ENCODE results near the gene POLR2J3. TPM values are rescaled to one million over a fixed set of nuclear protein-coding genes. Genes with fewer than 3 reads are reported as not detected.
"Not testable (repeated sequence)": the region's sequence is repeated elsewhere in the genome, so short reads cannot be mapped to it uniquely, and the experiment has no call there.

POLR2J3 gene
- total and polyA plus RNA-seq, 12 donors = 2.0 to 221 (median 21.3) TPM

- intact Hi-C loops (cut with DNase I); H3K9me3 ChIP-seq (replicated peaks in 1 of 3); H3K27ac ChIP-seq; H3K36me3 ChIP-seq (replicated peaks in 1 of 2); H3K4me3 ChIP-seq; H3K27me3 ChIP-seq; H3K4me1 ChIP-seq (replicated peaks in 1 of 2): not testable (repeated sequence)
- 94 to 97% methylated on average over 7 of the region's 12 CpGs; no CpG with 5 or more reads in 2 of the 4 donors for WGBS, 4 donors
- peak in 1 of 7 donors; percentile 2 for DNase-seq
These were observed 27.1 kb downstream of the POLR2J3 start for GRCh38 chr7:102545288-102545687.

DNA sequence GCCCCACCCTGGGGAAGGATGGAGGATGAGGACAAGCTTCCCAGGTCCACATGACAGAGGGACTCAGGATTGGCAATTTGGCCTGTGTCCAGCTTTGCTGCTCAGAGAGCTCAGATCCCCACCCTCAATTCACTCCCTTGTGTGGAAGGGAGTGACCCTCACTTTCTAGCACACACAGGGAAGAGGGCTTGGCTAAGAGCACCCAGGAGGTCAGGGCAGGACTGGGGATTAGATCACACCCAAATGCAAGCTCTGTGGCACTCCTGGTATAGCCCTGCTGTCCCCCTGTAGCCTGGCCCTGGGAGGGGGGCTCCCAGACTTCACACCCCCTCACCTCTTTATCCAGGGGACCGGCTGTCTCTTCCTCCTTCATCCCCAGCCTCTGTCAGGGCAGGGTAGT, 28.0 kb downstream of the POLR2J3 start:
- WGBS, 4 donors = no CpG with 5 or more reads among the region's 1 CpG
- DNase-seq; H3K9me3 ChIP-seq (replicated peaks in 1 of 3); H3K27ac ChIP-seq; H3K27me3 ChIP-seq; H3K4me3 ChIP-seq; intact Hi-C loops (cut with DNase I); H3K4me1 ChIP-seq (replicated peaks in 1 of 2); H3K36me3 ChIP-seq (replicated peaks in 1 of 2): not testable (repeated sequence)

- H3K27me3 ChIP-seq; H3K9me3 ChIP-seq (replicated peaks in 1 of 3); H3K27ac ChIP-seq; intact Hi-C loops (cut with DNase I); DNase-seq; H3K4me1 ChIP-seq (replicated peaks in 1 of 2); H3K36me3 ChIP-seq (replicated peaks in 1 of 2); H3K4me3 ChIP-seq: not testable (repeated sequence)
- WGBS, 4 donors = no CpG with 5 or more reads among the region's 8 CpGs
These were observed 28.8 kb downstream of the POLR2J3 start, which contains the start of gene UPK3BL2 for GRCh38 chr7:102543596-102543995. TSS of gene UPK3BL2 (minus strand) at chr7:102543696. CDS start at chr7:102543636, 60 bp downstream.

DNA sequence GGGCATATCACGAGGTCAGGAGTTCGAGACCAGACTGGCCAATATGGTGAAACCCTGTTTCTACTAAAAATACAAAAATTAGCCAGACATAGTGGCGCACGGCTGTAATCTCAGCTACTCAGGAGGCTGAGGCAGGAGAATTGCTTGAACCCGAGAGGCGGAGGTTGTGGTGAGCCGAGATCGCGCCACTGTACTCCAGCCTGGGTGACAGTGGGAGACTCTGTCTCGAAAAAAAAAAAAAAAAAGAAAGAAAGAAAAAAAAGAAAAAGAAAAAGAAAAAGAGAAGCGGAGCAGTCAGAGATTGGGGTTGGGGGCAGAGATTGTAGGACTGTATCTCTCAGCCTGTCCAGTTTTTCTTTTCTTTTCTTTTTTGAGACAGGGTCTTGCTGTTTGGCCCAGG, 29.6 kb downstream of the POLR2J3 start:
- peak in 1 of 7 donors; percentile 1 for DNase-seq
- intact Hi-C loops (cut with DNase I); H3K4me3 ChIP-seq; H3K4me1 ChIP-seq (replicated peaks in 1 of 2); H3K36me3 ChIP-seq (replicated peaks in 1 of 2); H3K27me3 ChIP-seq; H3K9me3 ChIP-seq (replicated peaks in 1 of 3); H3K27ac ChIP-seq: not testable (repeated sequence)
- WGBS, 4 donors = 83 to 99% (median 96%) methylated on average over 5 to 7 of the region's 11 CpGs

DNA sequence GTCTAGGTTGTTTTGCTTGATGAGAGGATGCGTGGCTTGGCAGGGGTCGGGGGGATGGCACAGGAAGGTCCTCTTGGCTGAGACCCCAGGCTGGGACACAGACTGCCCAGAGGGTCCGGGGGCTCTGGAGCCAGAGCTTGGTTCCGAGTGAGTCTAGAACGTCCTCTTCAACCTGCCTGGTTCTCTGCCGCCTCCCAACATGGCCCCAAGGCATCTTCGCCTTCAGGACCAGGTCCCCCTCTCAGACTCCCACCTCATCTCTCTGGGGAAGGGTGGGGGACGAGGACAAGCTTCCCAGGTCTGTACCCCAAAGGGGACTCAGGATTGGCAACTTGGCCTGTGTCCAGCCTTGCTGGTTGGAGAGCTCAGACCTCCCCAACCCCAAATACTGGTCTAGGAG, 30.3 kb downstream of the POLR2J3 start:
- H3K27me3 ChIP-seq; H3K36me3 ChIP-seq (replicated peaks in 1 of 2); intact Hi-C loops (cut with DNase I); H3K9me3 ChIP-seq (replicated peaks in 1 of 3); H3K27ac ChIP-seq; H3K4me3 ChIP-seq; H3K4me1 ChIP-seq (replicated peaks in 1 of 2); DNase-seq: not testable (repeated sequence)
- WGBS, 4 donors = 88 to 100% methylated on average over 3 to 4 of the region's 8 CpGs; no CpG with 5 or more reads in 2 of the 4 donors

GRCh38 chr7:102540604-102541003, 31.8 kb downstream of the POLR2J3 start:
- H3K27ac ChIP-seq; H3K27me3 ChIP-seq; intact Hi-C loops (cut with DNase I); H3K4me3 ChIP-seq; H3K36me3 ChIP-seq (replicated peaks in 1 of 2); H3K4me1 ChIP-seq (replicated peaks in 1 of 2); H3K9me3 ChIP-seq (replicated peaks in 1 of 3): not testable (repeated sequence)
- DNase-seq = peak in 1 of 7 donors; percentile 1
- WGBS, 4 donors = 93 to 100% (median 94%) methylated on average over 1 to 5 of the region's 6 CpGs

- DNase-seq; H3K27ac ChIP-seq; H3K36me3 ChIP-seq (replicated peaks in 1 of 2); H3K9me3 ChIP-seq (replicated peaks in 1 of 3); intact Hi-C loops (cut with DNase I); H3K4me1 ChIP-seq (replicated peaks in 1 of 2); H3K4me3 ChIP-seq; H3K27me3 ChIP-seq: not testable (repeated sequence)
- WGBS, 4 donors = 51 to 100% (median 74%) methylated on average over 1 to 2 of the region's 8 CpGs
These were observed 37.2 kb downstream of the POLR2J3 start for GRCh38 chr7:102535062-102535615.

DNA sequence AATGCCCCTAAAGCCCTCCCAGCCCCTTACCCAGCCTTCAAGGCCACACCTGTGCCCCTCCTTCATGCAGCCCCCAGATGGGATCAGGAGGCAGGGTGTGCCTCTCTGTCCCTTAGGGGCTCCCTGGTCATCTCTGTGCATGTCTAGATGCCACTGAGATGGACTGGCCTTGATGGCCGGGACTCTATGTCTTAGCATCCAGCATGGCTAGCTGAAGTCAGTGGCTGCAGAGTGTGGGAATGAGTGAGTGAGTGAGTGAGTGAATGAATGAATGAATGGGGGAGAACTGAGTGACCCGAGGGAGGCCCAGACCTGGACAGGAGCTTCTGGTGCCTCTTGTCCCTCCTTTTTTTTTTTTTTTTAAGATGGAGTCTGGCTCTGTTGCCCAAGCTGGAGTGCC, 40.3 kb downstream of the POLR2J3 start:
- H3K4me1 ChIP-seq (replicated peaks in 1 of 2); DNase-seq; H3K36me3 ChIP-seq (replicated peaks in 1 of 2); H3K27ac ChIP-seq; H3K4me3 ChIP-seq; H3K9me3 ChIP-seq (replicated peaks in 1 of 3); H3K27me3 ChIP-seq; intact Hi-C loops (cut with DNase I): not testable (repeated sequence)
- WGBS, 4 donors = 84 to 100% (median 87%) methylated on average over 2 of the region's 2 CpGs

DNA sequence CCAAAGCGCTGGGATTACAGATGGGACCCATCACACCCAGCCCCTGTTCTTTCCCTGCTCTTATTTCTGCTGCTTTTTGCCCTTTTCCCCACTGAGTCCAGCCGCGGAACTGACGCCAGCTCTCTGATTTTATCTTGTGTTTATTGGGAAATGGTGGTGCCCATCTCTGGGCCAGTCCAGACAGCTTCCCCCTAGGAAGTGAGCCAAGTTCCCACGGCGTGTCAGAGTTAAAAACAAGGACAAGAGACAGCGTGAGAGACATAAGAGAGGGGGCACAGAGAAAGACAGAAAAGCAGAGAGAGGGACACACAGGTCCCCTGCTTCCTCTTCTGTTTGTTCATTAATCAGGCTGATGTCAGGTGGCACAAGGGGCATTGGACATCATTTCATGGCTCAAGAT, 40.8 kb downstream of the POLR2J3 start:
- peak in 6 of 7 donors; percentile 29 to 69 (median 49) for DNase-seq
- intact Hi-C loops (cut with DNase I) = not testable (repeated sequence)

GRCh38 chr7:102527822-102528793, 44.3 kb downstream of the POLR2J3 start:
- H3K27me3 ChIP-seq; H3K36me3 ChIP-seq (replicated peaks in 1 of 2); H3K4me3 ChIP-seq; intact Hi-C loops (cut with DNase I); H3K9me3 ChIP-seq (replicated peaks in 1 of 3); H3K4me1 ChIP-seq (replicated peaks in 1 of 2); H3K27ac ChIP-seq: not testable (repeated sequence)
- 67 to 89% (median 87%) methylated on average over 1 to 3 of the region's 13 CpGs; no CpG with 5 or more reads in 1 of the 4 donors for WGBS, 4 donors
- DNase-seq = peak in 1 of 7 donors; percentile 2

More for the DNA sequence above, 40.8 kb downstream of the POLR2J3 start:
- not testable (repeated sequence) for H3K9me3 ChIP-seq (replicated peaks in 1 of 3); H3K4me1 ChIP-seq (replicated peaks in 1 of 2); H3K36me3 ChIP-seq (replicated peaks in 1 of 2); H3K27me3 ChIP-seq; H3K4me3 ChIP-seq; H3K27ac ChIP-seq
- WGBS, 4 donors = no CpG with 5 or more reads among the region's 7 CpGs

- H3K4me3 ChIP-seq; H3K4me1 ChIP-seq (replicated peaks in 1 of 2); H3K27ac ChIP-seq; DNase-seq; H3K36me3 ChIP-seq (replicated peaks in 1 of 2); intact Hi-C loops (cut with DNase I); H3K9me3 ChIP-seq (replicated peaks in 1 of 3); H3K27me3 ChIP-seq: not testable (repeated sequence)
- WGBS, 4 donors = 76 to 100% (median 90%) methylated on average over 1 of the region's 8 CpGs
These were observed 45.2 kb downstream of the POLR2J3 start for GRCh38 chr7:102527182-102527581.

Data from adrenal gland (tissue), 12 donors.